ENCODE measurements around the gene GCKR.

DNA sequence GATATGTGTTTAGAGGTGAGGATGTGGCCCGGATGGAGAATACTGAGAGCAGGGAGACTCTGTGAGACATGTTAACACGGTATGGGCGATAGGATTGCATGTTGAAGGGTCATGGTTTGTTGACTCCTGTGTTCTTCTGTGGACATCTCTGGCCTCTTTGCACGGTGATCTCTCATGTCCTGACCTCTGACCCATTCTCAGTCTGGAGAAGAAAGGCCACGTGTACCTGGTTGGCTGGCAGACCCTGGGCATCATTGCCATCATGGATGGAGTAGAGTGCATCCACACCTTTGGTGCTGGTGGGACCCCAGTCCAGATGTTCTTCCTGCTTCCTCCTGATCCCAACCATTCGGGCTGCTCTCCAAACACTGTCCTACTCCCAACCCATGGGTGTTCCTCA is 9.9 kb downstream of the GCKR start:
- TF ChIP-seq CTCF (IDR thresholded peaks at IDR 0.05; ENCODE audit: extremely low read depth in 1 of 2, insufficient read depth in 1 of 2, low read depth in 1 of 2, low read length in 2 of 2) (no peak), POLR2AphosphoS5 (IDR thresholded peaks at IDR 0.05; ENCODE audit: insufficient read depth, low read depth, low read length) (no peak)
- TF ChIP-seq, protein P1, sequence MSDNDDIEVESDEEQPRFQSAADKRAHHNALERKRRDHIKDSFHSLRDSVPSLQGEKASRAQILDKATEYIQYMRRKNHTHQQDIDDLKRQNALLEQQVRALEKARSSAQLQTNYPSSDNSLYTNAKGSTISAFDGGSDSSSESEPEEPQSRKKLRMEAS (IDR thresholded peaks at IDR 0.05; ENCODE audit: insufficient read depth, insufficient read length) = no peak
